PFSK-1 (cell line): ENCODE results near the gene CLCN7.

Source experiments
- POLR2AphosphoS5 ChIP-seq: IDR thresholded peaks from 2 replicates; pipeline ENCODE4 v1.6.1; 2012; ENCODE audit warnings: low read depth, mild to moderate bottlenecking, control low read depth, low read length, moderate library complexity
- SIN3A ChIP-seq: IDR thresholded peaks from 2 replicates; pipeline ENCODE4 v1.6.1; 2012; ENCODE audit warnings: mild to moderate bottlenecking, low read length, moderate library complexity, borderline replicate concordance; ENCODE audit not compliant: insufficient read depth
- TAF1 ChIP-seq: IDR thresholded peaks from 2 replicates; pipeline ENCODE4 v1.6.1; 2012; ENCODE audit warnings: low read length, control low read depth, borderline replicate concordance; ENCODE audit not compliant: insufficient read depth
- TF ChIP-seq, protein P1 (sequence below), 2 experiments: IDR thresholded peaks; 2 replicates each; pipeline versions ENCODE4 v1.6.1 to v1.8.0; 2011 to 2012; ENCODE audit warnings: low read depth in 2 of 2, low read length in 2 of 2, control low read depth in 1 of 2, inconsistent platforms in 1 of 2, mild to moderate bottlenecking in 1 of 2, moderate library complexity in 1 of 2; ENCODE audit not compliant: insufficient read depth in 1 of 2

DNA sequence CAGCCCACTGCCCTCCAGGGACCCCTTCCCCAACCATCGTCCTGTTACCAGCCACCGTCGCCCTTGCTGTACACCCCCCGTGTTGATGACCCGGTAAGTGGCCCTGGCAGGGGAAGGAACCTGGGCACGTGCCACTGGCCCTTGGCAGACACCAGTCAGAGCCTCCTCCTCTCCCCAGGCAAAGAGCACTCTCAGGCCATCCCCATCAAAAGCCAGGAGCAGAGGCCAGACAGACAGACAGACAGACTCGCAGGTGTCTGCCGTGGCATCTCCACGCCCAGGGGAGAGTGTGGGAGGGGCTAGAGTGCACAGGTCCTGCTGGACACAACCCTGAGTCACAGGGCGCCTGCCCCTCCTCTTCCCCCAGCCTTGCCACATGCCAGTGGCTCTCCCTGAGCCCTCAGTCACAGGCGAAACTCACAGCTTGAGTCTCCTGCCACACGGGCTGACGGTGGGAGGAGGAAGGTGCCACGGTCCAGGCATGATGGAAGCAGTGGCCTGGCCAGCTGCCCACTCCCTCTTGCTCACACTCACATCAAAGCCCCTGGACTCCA is 7.8 kb downstream of the CLCN7 start:
- TF ChIP-seq SIN3A (no peak), POLR2AphosphoS5 (no peak), TAF1 (no peak)
- TF ChIP-seq, protein P1, sequence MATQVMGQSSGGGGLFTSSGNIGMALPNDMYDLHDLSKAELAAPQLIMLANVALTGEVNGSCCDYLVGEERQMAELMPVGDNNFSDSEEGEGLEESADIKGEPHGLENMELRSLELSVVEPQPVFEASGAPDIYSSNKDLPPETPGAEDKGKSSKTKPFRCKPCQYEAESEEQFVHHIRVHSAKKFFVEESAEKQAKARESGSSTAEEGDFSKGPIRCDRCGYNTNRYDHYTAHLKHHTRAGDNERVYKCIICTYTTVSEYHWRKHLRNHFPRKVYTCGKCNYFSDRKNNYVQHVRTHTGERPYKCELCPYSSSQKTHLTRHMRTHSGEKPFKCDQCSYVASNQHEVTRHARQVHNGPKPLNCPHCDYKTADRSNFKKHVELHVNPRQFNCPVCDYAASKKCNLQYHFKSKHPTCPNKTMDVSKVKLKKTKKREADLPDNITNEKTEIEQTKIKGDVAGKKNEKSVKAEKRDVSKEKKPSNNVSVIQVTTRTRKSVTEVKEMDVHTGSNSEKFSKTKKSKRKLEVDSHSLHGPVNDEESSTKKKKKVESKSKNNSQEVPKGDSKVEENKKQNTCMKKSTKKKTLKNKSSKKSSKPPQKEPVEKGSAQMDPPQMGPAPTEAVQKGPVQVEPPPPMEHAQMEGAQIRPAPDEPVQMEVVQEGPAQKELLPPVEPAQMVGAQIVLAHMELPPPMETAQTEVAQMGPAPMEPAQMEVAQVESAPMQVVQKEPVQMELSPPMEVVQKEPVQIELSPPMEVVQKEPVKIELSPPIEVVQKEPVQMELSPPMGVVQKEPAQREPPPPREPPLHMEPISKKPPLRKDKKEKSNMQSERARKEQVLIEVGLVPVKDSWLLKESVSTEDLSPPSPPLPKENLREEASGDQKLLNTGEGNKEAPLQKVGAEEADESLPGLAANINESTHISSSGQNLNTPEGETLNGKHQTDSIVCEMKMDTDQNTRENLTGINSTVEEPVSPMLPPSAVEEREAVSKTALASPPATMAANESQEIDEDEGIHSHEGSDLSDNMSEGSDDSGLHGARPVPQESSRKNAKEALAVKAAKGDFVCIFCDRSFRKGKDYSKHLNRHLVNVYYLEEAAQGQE (IDR thresholded peaks at IDR 0.05; ENCODE audit: insufficient read depth in 1 of 2, low read depth in 2 of 2, low read length in 2 of 2), result no peak
